Measurements from ENCODE around the gene FAM168A. TPM values are rescaled to one million over a fixed set of nuclear protein-coding genes. Genes with fewer than 3 reads are reported as not detected.

Gene FAM168A
- total and polyA plus RNA-seq, 10 donors, result 2.7 to 33.2 (median 22.7) TPM

DNA sequence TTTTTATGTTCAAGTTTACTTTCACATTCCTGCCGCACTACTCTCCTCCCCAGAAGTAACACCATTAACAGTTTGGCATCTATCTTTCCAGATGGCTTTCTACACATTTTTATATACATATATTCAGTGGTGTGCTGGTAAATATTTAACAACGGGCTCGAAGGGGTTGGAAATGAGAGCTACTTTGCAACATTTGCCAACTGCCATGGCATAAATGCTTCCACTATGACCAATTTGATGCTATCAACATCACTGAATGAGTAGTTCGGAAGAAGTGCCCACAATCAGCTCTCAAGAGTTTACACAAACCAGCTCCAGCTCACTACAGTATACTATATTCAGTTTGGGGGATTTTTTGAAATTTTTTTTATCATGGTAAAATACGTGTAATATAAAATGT, 166.5 kb downstream of the FAM168A start:
- intact Hi-C loops (cut with DNase I; ENCODE audit: low total_unique reads), result no loop called here
- peaks cover 0 to 9% (median 2%) of the 10 kb centered on the region in 6 donors for H3K4me1 ChIP-seq
- WGBS, 5 donors, result 87 to 95% (median 94%) methylated on average over 5 of the region's 5 CpGs
- no peak for TF ChIP-seq POLR2AphosphoS5 (IDR thresholded peaks at IDR 0.05)
- TF ChIP-seq, protein P1, sequence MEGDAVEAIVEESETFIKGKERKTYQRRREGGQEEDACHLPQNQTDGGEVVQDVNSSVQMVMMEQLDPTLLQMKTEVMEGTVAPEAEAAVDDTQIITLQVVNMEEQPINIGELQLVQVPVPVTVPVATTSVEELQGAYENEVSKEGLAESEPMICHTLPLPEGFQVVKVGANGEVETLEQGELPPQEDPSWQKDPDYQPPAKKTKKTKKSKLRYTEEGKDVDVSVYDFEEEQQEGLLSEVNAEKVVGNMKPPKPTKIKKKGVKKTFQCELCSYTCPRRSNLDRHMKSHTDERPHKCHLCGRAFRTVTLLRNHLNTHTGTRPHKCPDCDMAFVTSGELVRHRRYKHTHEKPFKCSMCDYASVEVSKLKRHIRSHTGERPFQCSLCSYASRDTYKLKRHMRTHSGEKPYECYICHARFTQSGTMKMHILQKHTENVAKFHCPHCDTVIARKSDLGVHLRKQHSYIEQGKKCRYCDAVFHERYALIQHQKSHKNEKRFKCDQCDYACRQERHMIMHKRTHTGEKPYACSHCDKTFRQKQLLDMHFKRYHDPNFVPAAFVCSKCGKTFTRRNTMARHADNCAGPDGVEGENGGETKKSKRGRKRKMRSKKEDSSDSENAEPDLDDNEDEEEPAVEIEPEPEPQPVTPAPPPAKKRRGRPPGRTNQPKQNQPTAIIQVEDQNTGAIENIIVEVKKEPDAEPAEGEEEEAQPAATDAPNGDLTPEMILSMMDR (IDR thresholded peaks at IDR 0.05 in 8 of 11, conservative IDR thresholded peaks at IDR 0.05 in 3 of 11), result no peak
- no peak for TF ChIP-seq POLR2A (IDR thresholded peaks at IDR 0.05)
- no peak for DNase-seq
- H3K27me3 ChIP-seq (replicated peaks in 1 of 7), result no peaks in the 10 kb centered on the region
- no peaks in the 10 kb centered on the region for H3K9me3 ChIP-seq
- no peak overlapping the region for H3K27ac ChIP-seq
- no peak overlapping the region for H3K4me3 ChIP-seq
- peaks cover 0 to 12% (median 0%) of the 10 kb centered on the region in 6 donors for H3K36me3 ChIP-seq

DNA sequence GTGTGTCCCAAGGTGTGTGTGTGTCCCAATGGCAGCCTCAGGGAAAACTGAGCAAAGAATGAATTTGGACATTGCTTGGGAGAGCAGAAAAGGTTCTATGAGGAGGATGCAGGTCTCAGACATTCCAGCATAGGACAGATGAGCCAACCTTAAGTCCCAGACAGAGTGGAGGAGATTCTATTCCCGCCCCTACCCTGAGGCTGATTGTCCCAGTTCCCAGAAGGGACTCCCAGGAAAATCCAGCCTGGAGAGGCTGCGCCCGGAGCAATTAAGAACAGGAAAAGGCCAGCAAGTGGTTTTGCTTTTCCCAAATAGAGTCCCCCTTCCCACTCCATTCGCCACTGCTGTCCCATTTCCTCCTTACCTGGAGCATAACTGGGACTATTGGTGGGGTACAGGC, 167.6 kb downstream of the FAM168A start:
- H3K4me3 ChIP-seq, result no peak overlapping the region
- H3K4me1 ChIP-seq, result peaks cover 0 to 20% (median 8%) of the 10 kb centered on the region in 6 donors
- H3K27me3 ChIP-seq (replicated peaks in 1 of 7), result no peaks in the 10 kb centered on the region
- TF ChIP-seq POLR2A (IDR thresholded peaks at IDR 0.05) (no peak), POLR2AphosphoS5 (IDR thresholded peaks at IDR 0.05) (no peak)
- TF ChIP-seq, protein P1 (IDR thresholded peaks at IDR 0.05 in 8 of 11, conservative IDR thresholded peaks at IDR 0.05 in 3 of 11), result no peak
- no peak overlapping the region for H3K27ac ChIP-seq
- DNase-seq, result no peak
- no peaks in the 10 kb centered on the region for H3K9me3 ChIP-seq
- intact Hi-C loops (cut with DNase I; ENCODE audit: low total_unique reads), result no loop called here
- WGBS, 5 donors, result 86 to 97% (median 92%) methylated on average over 4 of the region's 4 CpGs
- peaks cover 0 to 12% (median 0%) of the 10 kb centered on the region in 6 donors for H3K36me3 ChIP-seq

DNA sequence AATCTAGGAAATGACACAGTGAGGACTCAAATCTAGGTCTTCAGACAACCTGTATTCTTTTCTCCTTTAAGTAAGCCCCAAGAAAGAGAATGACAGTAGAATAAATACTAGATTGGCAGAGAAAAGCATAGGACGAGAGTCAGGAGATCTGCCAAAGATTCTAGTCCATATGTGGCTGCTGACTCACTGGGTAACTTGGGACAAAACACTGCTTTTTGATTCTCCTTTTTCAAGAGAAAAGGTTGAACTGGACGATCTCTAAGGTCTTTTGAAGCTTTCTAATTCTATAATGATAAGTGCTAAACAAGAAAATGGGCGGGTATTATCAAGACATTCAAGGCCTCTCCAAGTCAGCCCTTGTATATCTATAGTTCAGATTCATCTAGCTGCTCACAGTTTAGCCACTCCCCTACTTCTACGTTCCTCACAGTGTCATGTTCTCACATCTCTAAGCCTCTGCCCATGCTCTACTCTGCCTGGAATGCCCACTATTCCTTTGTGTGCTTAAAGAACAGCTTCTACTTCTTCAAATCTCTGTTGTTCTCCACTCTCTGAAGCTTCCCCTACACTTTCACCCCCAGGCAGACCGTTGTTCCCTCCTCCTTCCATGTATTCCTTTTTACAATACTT, 168.7 kb downstream of the FAM168A start:
- WGBS, 5 donors, result 82 to 93% (median 88%) methylated on average over 5 of the region's 5 CpGs

DNA sequence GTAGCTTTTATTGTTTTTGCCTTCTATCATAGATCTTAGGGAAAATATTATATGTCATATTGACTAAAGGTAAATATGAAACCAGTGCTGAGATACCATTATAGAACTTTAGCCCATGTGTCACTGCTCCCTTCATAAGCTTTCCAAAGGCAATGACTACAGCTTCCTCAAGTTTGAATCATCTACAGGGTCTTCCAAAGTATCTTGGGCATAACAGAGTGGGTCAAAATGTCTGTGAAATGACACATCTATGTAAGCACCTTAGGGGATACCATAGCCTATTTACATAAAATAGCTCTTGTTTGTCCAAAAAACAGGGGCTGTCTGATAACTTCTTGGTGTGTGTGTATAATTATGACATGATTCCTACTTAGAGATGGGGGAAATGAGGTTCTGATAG, 169.2 kb downstream of the FAM168A start:
- H3K36me3 ChIP-seq, result peaks cover 0 to 12% (median 0%) of the 10 kb centered on the region in 6 donors
- H3K9me3 ChIP-seq, result no peaks in the 10 kb centered on the region
- H3K27ac ChIP-seq, result no peak overlapping the region
- no peak for TF ChIP-seq POLR2A (IDR thresholded peaks at IDR 0.05)
- TF ChIP-seq, protein P1 (IDR thresholded peaks at IDR 0.05 in 8 of 11, conservative IDR thresholded peaks at IDR 0.05 in 3 of 11), result no peak
- no peak for TF ChIP-seq POLR2AphosphoS5 (IDR thresholded peaks at IDR 0.05)
- no peak overlapping the region for H3K4me3 ChIP-seq
- intact Hi-C loops (cut with DNase I; ENCODE audit: low total_unique reads), result no loop called here
- H3K27me3 ChIP-seq (replicated peaks in 1 of 7), result no peaks in the 10 kb centered on the region
- H3K4me1 ChIP-seq, result peaks cover 0 to 29% (median 9%) of the 10 kb centered on the region in 6 donors
- no peak for DNase-seq

More for the DNA sequence above, 168.7 kb downstream of the FAM168A start:
- Histone ChIP-seq H3K4me1 (peaks cover 0 to 29% (median 9%) of the 10 kb centered on the region in 6 donors), H3K36me3 (peaks cover 0 to 12% (median 0%) of the 10 kb centered on the region in 6 donors), H3K27me3 (replicated peaks in 1 of 7) (no peaks in the 10 kb centered on the region), H3K4me3 (no peak overlapping the region), H3K9me3 (no peaks in the 10 kb centered on the region), H3K27ac (no peak overlapping the region)
- no peak for DNase-seq
- intact Hi-C loops (cut with DNase I; ENCODE audit: low total_unique reads), result no loop called here
- TF ChIP-seq, protein P1 (IDR thresholded peaks at IDR 0.05 in 8 of 11, conservative IDR thresholded peaks at IDR 0.05 in 3 of 11), result no peak
- TF ChIP-seq POLR2A (IDR thresholded peaks at IDR 0.05) (no peak), POLR2AphosphoS5 (IDR thresholded peaks at IDR 0.05) (no peak)

Data from spleen (tissue), 11 donors.